GM23338 (cell line): ENCODE data around the gene MYO18B. TPM values are rescaled to one million over a fixed set of nuclear protein-coding genes. Genes with fewer than 3 reads are reported as not detected.

Experiments used
- ATAC-seq: fragments of 200-7000 bp; cut with Tn5 transposase; 3 replicates; pipeline ENCODE4 v1.9.1; 2020
- DNase-seq: peaks from one replicate; pipeline ENCODE4 v3.0.0-alpha.2; 2015; ENCODE audit warnings: low spot score
- H2AFZ ChIP-seq: fragments of 200-600 bp; sonication (generic); 2 replicates; pipeline ENCODE4 v1.8.0; 2016; ENCODE audit warnings: antibody characterized with exemption, mild to moderate bottlenecking, moderate library complexity
- H3F3A ChIP-seq: fragments of 200-600 bp; sonication (generic); replicated peaks from 2 replicates; pipeline ENCODE4 v1.8.0; 2017; ENCODE audit warnings: antibody characterized with exemption, mixed run types, low read depth
- H3K27ac ChIP-seq: fragments of 200-600 bp; sonication (generic); 2 replicates; pipeline ENCODE4 v1.6.1; 2016; ENCODE audit warnings: low read depth
- H3K27me3 ChIP-seq: fragments of 200-600 bp; sonication (generic); 2 replicates; pipeline ENCODE4 v1.8.0; 2016; ENCODE audit warnings: mild to moderate bottlenecking, mixed run types, moderate library complexity; ENCODE audit not compliant: insufficient read depth
- H3K36me3 ChIP-seq: fragments of 200-600 bp; sonication (generic); 2 replicates; pipeline ENCODE4 v1.8.0; 2016; ENCODE audit warnings: mild to moderate bottlenecking; ENCODE audit not compliant: insufficient read depth
- H3K4me1 ChIP-seq: fragments of 200-600 bp; sonication (generic); 2 replicates; pipeline ENCODE4 v1.8.0; 2016; ENCODE audit warnings: mild to moderate bottlenecking, moderate library complexity; ENCODE audit not compliant: insufficient read depth
- H3K4me2 ChIP-seq: fragments of 200-600 bp; sonication (generic); 2 replicates; pipeline ENCODE4 v1.7.1; 2017; ENCODE audit warnings: mixed run types
- H3K4me3 ChIP-seq: fragments of 200-600 bp; sonication (generic); 2 replicates; pipeline ENCODE4 v1.6.1; 2016; ENCODE audit warnings: mixed run types
- H3K79me2 ChIP-seq: fragments of 200-600 bp; sonication (generic); replicated peaks from 2 replicates; pipeline ENCODE4 v1.8.0; 2017; ENCODE audit warnings: mild to moderate bottlenecking; ENCODE audit not compliant: insufficient read depth
- H3K9me2 ChIP-seq: fragments of 200-600 bp; sonication (generic); 2 replicates; pipeline ENCODE4 v1.8.0; 2017; ENCODE audit not compliant: insufficient read depth
- H4K20me1 ChIP-seq: fragments of 200-600 bp; sonication (generic); replicated peaks from 2 replicates; pipeline ENCODE4 v1.8.0; 2017; ENCODE audit warnings: mild to moderate bottlenecking; ENCODE audit not compliant: insufficient read depth
- H3K27ac Mint-ChIP-seq: 2 replicates; pipeline ENCODE4 v1.8.0; 2020; ENCODE audit warnings: inconsistent platforms, mild to moderate bottlenecking, moderate library complexity, mixed read lengths
- H3K27me3 Mint-ChIP-seq: 3 replicates; pipeline ENCODE4 v1.8.0; 2022; ENCODE audit warnings: low read depth, mild to moderate bottlenecking, moderate library complexity, mixed read lengths, inconsistent platforms; ENCODE audit not compliant: insufficient read depth, poor library complexity
- H3K36me3 Mint-ChIP-seq: 3 replicates; pipeline ENCODE4 v1.8.0; 2021; ENCODE audit warnings: low read depth, mild to moderate bottlenecking, inconsistent platforms, moderate library complexity, mixed read lengths
- H3K4me1 Mint-ChIP-seq: 3 replicates; pipeline ENCODE4 v1.8.0; 2020; ENCODE audit warnings: mild to moderate bottlenecking, inconsistent platforms, mixed read lengths
- H3K4me3 Mint-ChIP-seq: 3 replicates; pipeline ENCODE4 v1.8.0; 2021; ENCODE audit warnings: moderate library complexity, mild to moderate bottlenecking, inconsistent platforms, mixed read lengths
- H3K9me3 Mint-ChIP-seq: 3 replicates; pipeline ENCODE4 v1.8.0; 2020; ENCODE audit warnings: moderate library complexity, mild to moderate bottlenecking, inconsistent platforms, mixed read lengths
- CREB1 ChIP-seq: fragments of 250-450 bp; sonication (Bioruptor Pico); IDR thresholded peaks from 2 replicates; pipeline ENCODE4 v1.5.0; 2020; ENCODE audit warnings: low read depth, mild to moderate bottlenecking, moderate library complexity
- CTCF ChIP-seq, 2 experiments: fragments of 200-600 bp in 1 of 2; sonication (generic) in 1 of 2; conservative IDR thresholded peaks; 2 replicates each; pipeline versions ENCODE4 v1.5.1 to v1.6.1; 2016 to 2017; ENCODE audit warnings: antibody characterized with exemption in 2 of 2, low read depth in 2 of 2, mild to moderate bottlenecking in 2 of 2, moderate library complexity in 1 of 2
- ETS1 ChIP-seq: IDR thresholded peaks from 2 replicates; pipeline ENCODE4 v1.6.1; 2016; ENCODE audit warnings: antibody characterized with exemption
- EZH2 ChIP-seq: fragments of 200-600 bp; sonication (generic); IDR thresholded peaks from one replicate; pipeline ENCODE4 v1.8.0; 2017; ENCODE audit warnings: antibody characterized with exemption, mild to moderate bottlenecking, low read depth; ENCODE audit not compliant: unreplicated experiment
- EZH2phosphoT487 ChIP-seq: fragments of 200-600 bp; sonication (generic); IDR thresholded peaks from one replicate; pipeline ENCODE4 v1.8.1; 2018; ENCODE audit warnings: antibody characterized with exemption; ENCODE audit not compliant: unreplicated experiment
- JUNB ChIP-seq: IDR thresholded peaks from one replicate; pipeline ENCODE4 v1.6.1; 2016; ENCODE audit warnings: antibody characterized with exemption; ENCODE audit not compliant: unreplicated experiment
- NANOG ChIP-seq: IDR thresholded peaks from 2 replicates; pipeline ENCODE4 v1.6.1; 2016; ENCODE audit warnings: antibody characterized with exemption, borderline replicate concordance
- POLR2AphosphoS5 ChIP-seq: IDR thresholded peaks from 2 replicates; pipeline ENCODE4 v1.6.1; 2016; ENCODE audit warnings: antibody characterized with exemption, low read depth
- REST ChIP-seq: IDR thresholded peaks from one replicate; pipeline ENCODE4 v1.6.1; 2018; ENCODE audit warnings: antibody characterized with exemption; ENCODE audit not compliant: unreplicated experiment
- STAT1 ChIP-seq: IDR thresholded peaks from one replicate; pipeline ENCODE4 v1.6.1; 2016; ENCODE audit warnings: antibody characterized with exemption; ENCODE audit not compliant: unreplicated experiment
- ZNF114 ChIP-seq: fragments of 250-450 bp; sonication (Bioruptor Pico); IDR thresholded peaks from 2 replicates; pipeline ENCODE4 v1.5.0; 2020; ENCODE audit warnings: mild to moderate bottlenecking, moderate library complexity
- ZNF331 ChIP-seq: fragments of 250-450 bp; sonication (Bioruptor Pico); IDR thresholded peaks from 2 replicates; pipeline ENCODE4 v1.5.0; 2020; ENCODE audit warnings: low read depth, mild to moderate bottlenecking, moderate library complexity
- ZNF462 ChIP-seq: fragments of 250-450 bp; sonication (Bioruptor Pico); IDR thresholded peaks from 2 replicates; pipeline ENCODE4 v1.5.0; 2020; ENCODE audit warnings: mild to moderate bottlenecking, moderate library complexity
- polyA plus RNA-seq: library from polyadenylated mRNA; unstranded; fragments of >200 nt; fragmentation: Nextera tagmentation; extraction: Ambion mirVana; gene quantifications from 2 replicates; pipeline ENCODE4 v1.2.1, GENCODE V29; 2016
- total RNA-seq: library from RNA; depleted of rRNA; stranded (reverse); fragments of >200 nt; shearing (Covaris generic); gene quantifications from 2 replicates; pipeline ENCODE4 v1.2.3, GENCODE V29; 2014

Gene MYO18B
- total and polyA plus RNA-seq, 2 experiments from 2014 or later: 0.36 to 0.45 TPM

GRCh38 chr22:25693268-25693565 is 48.8 kb upstream of the MYO18B start:
- Histone ChIP-seq H3K27ac (no peak overlapping the region; the same call in 1 of the 2 replicates), H3K9me2 (no peaks in the 10 kb centered on the region), H3K4me3 (no peak overlapping the region), H3K27me3 (no peaks in the 10 kb centered on the region), H3K4me1 (0 out of 2 replicates have a peak, but pooled peaks cover 4% of the 10 kb centered on the region), H3F3A (no peaks in the 10 kb centered on the region), H3K4me2 (no peak overlapping the region), H4K20me1 (peaks cover 12% of the 10 kb centered on the region), H3K36me3 (no peaks in the 10 kb centered on the region; the same call in 1 of the 2 replicates), H2AFZ (no peak overlapping the region), H3K79me2 (no peaks in the 10 kb centered on the region)
- no peak for TF ChIP-seq ETS1
- TF ChIP-seq EZH2: no peak
- TF ChIP-seq ZNF331: no peak
- no peak for TF ChIP-seq EZH2phosphoT487
- no peak for TF ChIP-seq NANOG
- TF ChIP-seq CTCF (conservative IDR thresholded peaks at IDR 0.05; ENCODE audit: low read depth in 2 of 2): no peak
- TF ChIP-seq REST: no peak
- TF ChIP-seq STAT1: no peak
- TF ChIP-seq POLR2AphosphoS5: no peak
- no peak for TF ChIP-seq JUNB
- no peak for TF ChIP-seq ZNF114
- TF ChIP-seq CREB1 (CRISPR knock-in tag): no peak
- no peak for TF ChIP-seq ZNF462 (CRISPR knock-in tag)
- H3K27me3 Mint-ChIP-seq: no peaks in the 10 kb centered on the region
- no peak for DNase-seq
- H3K4me3 Mint-ChIP-seq: no peak overlapping the region
- ATAC-seq: no peak
- H3K9me3 Mint-ChIP-seq: no peaks in the 10 kb centered on the region
- peaks cover 24% of the 10 kb centered on the region for H3K36me3 Mint-ChIP-seq
- no peak overlapping the region for H3K27ac Mint-ChIP-seq
- H3K4me1 Mint-ChIP-seq: peaks cover 14% of the 10 kb centered on the region; the same call in 2 of the 3 replicates
